IMR-90 (cell line): ENCODE measurements around the gene CELF6.

Source experiments
- FOS ChIP-seq: fragments of 150-350 bp; IDR thresholded peaks from 2 replicates; pipeline ENCODE4 v1.6.1; 2016; ENCODE audit warnings: low read depth, low read length
- MAFK ChIP-seq: IDR thresholded peaks from 2 replicates; pipeline ENCODE4 v1.6.1; 2012; ENCODE audit warnings: low read depth, low read length, improper control_type of control experiment
- MAZ ChIP-seq: IDR thresholded peaks from 2 replicates; pipeline ENCODE4 v1.6.1; 2012; ENCODE audit warnings: low read depth, mild to moderate bottlenecking, low read length, improper control_type of control experiment, moderate library complexity, borderline replicate concordance
- MXI1 ChIP-seq: IDR thresholded peaks from 2 replicates; pipeline ENCODE4 v1.6.1; 2012; ENCODE audit warnings: low read depth, mild to moderate bottlenecking, low read length, moderate library complexity, borderline replicate concordance
- POLR2A ChIP-seq: IDR thresholded peaks from 2 replicates; pipeline ENCODE4 v1.6.1; 2012; ENCODE audit warnings: mild to moderate bottlenecking, low read depth, low read length
- RAD21 ChIP-seq: IDR thresholded peaks from 2 replicates; pipeline ENCODE4 v1.6.1; 2012; ENCODE audit warnings: low read length, improper control_type of control experiment
- RFX5 ChIP-seq: IDR thresholded peaks from 2 replicates; pipeline ENCODE4 v1.8.0; 2012; ENCODE audit warnings: low read depth, mild to moderate bottlenecking, low read length, moderate library complexity
- SMC3 ChIP-seq: fragments of 150-350 bp; IDR thresholded peaks from 2 replicates; pipeline ENCODE4 v1.6.1; 2016; ENCODE audit warnings: low read depth, mild to moderate bottlenecking, antibody characterized with exemption, low read length, moderate library complexity
- TF ChIP-seq, protein P1 (sequence below): conservative IDR thresholded peaks from 2 replicates; pipeline ENCODE4 v1.5.1; 2012; ENCODE audit warnings: mild to moderate bottlenecking, low read depth, low read length, improper control_type of control experiment

DNA sequence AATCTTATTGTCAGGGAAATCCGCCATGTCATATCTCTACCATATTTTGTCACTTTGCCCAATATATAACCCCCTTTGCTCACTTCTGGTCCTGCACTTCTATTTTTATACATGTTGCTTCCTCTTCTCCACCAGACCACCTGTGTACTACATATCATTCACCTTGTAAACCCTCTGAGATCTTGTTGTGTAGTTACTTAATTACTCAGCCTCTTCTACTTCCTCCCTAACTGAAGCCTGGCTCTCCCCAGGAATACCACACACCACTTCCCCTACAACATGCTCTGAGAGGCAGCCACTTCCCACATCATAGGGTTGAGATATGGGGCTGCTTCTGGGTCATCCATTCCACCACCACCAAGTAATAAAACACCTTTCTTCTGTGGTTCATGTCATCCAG lies 45.9 kb upstream of the CELF6 start:
- TF ChIP-seq, protein P1, sequence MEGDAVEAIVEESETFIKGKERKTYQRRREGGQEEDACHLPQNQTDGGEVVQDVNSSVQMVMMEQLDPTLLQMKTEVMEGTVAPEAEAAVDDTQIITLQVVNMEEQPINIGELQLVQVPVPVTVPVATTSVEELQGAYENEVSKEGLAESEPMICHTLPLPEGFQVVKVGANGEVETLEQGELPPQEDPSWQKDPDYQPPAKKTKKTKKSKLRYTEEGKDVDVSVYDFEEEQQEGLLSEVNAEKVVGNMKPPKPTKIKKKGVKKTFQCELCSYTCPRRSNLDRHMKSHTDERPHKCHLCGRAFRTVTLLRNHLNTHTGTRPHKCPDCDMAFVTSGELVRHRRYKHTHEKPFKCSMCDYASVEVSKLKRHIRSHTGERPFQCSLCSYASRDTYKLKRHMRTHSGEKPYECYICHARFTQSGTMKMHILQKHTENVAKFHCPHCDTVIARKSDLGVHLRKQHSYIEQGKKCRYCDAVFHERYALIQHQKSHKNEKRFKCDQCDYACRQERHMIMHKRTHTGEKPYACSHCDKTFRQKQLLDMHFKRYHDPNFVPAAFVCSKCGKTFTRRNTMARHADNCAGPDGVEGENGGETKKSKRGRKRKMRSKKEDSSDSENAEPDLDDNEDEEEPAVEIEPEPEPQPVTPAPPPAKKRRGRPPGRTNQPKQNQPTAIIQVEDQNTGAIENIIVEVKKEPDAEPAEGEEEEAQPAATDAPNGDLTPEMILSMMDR: no peak
- TF ChIP-seq MAZ (no peak), MXI1 (no peak), MAFK (no peak), RFX5 (no peak), RAD21 (no peak), POLR2A (no peak), FOS (no peak), SMC3 (no peak)
